ENCODE data around the gene SGTA.
A peak's percentile ranks its signal among the peaks of the same experiment; 100 is the strongest.

Gene SGTA

DNA sequence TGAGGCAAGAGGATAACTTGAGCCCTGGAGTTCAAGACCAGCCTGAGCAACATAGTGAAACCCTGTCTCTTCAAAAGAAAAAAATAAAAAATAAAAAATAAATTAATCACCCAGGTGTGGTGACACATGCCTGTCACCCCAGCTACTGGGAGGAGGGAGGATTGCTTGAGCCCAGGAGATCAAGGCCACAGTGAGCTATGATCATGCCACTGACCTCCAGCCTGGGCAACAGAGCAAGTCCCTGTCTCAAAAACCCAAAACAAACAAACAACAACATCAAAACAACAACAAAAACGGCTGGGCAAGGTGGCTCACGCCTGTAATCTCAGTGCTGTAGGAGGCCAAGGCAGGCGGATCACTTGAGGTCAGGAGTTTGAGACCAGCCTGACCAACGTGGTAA, 39.0 kb downstream of the SGTA start:
- no peak for DNase-seq

GRCh38 chr19:2743099-2743498, 40.0 kb downstream of the SGTA start:
- no peak for DNase-seq

- DNase-seq, result no peak
Measured at GRCh38 chr19:2740314-2740656, 42.8 kb downstream of the SGTA start.

- DNase-seq, result peak; percentile 98
Measured at GRCh38 chr19:2739602-2740313, 43.3 kb downstream of the SGTA start, which contains the start of gene SLC39A3. TSS of gene SLC39A3 (minus strand) at chr19:2740017. CDS start at chr19:2737257, 2,760 bp downstream.

- no peak for DNase-seq
Measured at GRCh38 chr19:2736550-2737190, 46.4 kb downstream of the SGTA start.

- no peak for DNase-seq
Measured at GRCh38 chr19:2735374-2735773, 47.7 kb downstream of the SGTA start.

GRCh38 chr19:2734589-2735288, 48.3 kb downstream of the SGTA start:
- no peak for DNase-seq

GRCh38 chr19:2733930-2734588, 49.0 kb downstream of the SGTA start:
- no peak for DNase-seq

- no peak for DNase-seq
Measured at GRCh38 chr19:2732883-2733282, 50.2 kb downstream of the SGTA start.

DNA sequence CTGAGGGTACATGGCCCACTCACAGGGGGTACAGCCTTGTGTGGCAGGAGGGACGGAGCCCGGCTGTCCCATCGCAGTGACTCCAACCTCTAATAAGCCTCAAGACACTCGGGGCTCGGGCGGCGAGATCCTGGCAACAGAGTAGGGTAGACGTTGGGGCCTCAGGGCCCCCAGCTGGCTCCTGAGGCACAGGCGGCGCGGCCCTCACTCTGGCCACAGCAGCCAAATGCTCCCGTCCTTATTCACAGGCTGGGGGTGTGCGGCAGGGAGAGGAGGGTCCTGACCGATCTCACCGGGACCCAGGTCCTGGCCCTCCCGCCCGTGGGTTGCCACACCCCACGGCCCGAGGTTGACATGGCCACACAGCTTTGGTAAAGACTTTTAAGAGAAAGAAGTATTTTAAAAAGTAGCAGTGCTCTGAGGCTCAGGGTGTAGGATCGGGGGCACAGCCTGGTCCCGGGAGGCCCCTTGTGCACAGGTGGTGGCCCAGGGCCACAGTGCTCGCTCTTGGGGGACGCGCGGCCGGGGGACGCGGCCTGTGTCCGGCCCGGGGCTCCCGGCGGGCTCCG, 50.8 kb downstream of the SGTA start:
- no peak for DNase-seq

GRCh38 chr19:2731181-2731995, 51.7 kb downstream of the SGTA start:
- DNase-seq, result no peak

GRCh38 chr19:2729943-2730818, 52.9 kb downstream of the SGTA start:
- DNase-seq, result no peak

DNA sequence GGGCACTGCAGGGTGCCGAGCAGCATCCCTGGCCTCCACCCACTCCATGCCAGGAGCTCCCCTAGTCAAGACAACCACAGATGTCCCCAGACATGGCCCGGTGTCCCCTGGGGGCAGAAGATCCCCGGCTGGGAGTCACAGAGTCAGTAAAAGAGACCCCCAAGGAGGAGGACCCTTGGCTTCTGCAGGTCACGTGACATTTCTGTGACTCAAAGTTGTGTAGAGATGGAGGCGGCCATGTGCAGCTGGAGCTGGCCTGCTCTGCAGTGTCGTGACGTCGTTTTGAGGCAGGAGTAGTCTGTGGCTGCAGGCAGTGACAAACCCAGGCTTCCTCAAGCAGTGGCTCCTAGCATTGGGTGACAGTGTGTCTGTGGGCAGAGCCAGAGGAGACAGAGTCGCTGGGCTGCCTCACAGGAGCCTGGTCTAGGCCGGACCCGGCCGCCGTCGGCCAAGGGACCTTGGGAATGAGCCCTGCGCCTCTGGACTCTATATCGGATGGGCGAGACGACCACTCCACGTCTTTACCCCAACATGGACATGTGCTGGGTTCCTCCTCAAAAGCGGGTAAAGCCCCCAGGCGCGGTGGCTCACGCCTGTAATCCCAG, 54.2 kb downstream of the SGTA start:
- DNase-seq, result no peak

- no peak for DNase-seq
Measured at GRCh38 chr19:2727640-2727944, 55.5 kb downstream of the SGTA start.

- DNase-seq, result no peak
Measured at GRCh38 chr19:2726904-2727639, 56.0 kb downstream of the SGTA start.

DNA sequence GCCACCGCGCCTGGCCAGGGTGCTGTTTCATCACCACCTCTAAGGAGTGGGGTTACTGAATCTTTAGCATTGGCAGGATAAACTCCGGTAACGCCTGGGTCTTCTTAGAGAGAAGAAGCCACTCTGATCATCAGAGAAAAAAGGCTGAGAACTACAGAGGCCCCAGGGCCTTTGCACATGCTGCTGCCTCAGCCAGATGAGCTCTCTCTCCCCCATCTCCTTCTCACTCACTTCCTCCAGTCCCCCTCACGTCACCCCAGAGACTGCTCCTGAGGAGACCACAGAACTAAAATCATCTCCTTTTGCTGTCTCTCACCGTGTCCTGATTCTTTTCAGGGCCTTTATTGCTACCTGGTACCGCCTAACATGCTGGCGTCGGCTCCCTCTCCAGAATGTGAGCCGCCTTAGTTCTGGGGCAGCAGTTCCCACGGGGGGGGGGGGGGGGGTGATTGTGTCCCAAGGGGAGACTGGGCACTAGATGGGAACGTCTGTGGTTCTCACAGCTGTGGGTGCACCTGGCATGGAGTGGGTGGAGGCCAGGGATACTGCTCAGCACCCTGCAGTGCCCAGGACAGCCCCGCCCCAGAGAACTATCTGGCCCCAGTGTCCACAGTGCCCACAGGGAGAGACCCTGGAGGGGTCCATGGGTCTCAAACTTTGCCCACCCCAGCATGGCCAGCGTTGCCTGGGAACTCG, 56.8 kb downstream of the SGTA start:
- DNase-seq, result no peak

DNA sequence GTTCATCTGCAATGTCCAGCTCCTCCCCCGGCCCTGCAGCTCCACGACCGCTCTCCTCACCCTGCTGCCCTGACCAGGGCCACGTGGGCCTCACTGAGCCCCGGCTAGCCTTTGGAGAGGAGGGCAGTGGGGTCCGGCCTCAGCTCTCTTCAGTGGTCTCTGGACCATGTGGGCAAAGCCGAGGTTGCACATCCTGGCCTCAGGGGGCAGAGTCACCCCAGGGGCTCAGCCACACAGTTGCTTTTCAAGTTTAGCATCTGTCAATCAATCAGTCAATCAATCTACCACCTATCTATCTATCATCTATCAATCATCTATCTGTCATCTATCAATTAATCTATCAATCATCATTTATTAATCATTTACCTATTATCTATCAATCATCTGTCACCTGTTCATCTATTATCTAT, 58.9 kb downstream of the SGTA start:
- no peak for DNase-seq

DNA sequence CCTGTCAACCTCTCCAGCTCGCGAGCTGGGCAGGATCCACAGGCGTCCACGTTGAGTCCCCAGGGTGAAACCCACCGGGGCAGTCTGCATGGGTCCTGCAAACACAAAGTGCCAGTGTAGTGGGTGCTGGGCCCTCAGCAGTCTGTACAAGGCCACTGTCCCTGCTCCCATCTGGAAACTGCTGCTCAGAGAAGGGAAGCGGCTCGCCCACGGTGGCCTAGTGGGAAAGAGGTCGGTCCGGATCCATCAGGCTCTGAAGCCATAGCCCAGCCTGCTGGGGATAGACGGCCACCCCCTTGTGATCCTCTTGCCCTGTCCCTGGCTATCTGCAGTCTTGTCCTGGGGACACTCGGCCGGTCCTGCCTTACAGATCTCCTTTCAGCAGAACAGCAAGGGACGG, 59.3 kb downstream of the SGTA start:
- DNase-seq, result no peak

DNA sequence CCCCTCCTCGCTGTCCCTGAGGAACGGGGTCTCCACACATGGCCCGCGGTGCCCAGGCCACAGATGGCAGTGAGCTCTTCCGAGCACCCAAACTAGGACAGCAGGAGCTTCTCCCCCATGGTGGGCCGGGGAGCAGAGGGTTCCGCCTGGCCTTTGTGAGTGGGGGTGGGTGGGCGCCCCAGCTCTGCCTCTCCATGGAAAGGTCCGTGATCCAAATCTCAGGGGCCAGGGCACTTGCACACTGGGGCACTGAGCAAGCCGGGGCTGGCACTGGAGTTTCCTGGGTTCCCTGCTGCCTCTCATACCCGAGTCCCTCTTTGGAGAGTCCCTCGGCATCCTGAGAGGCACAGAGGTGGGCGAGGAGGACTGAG, 59.7 kb downstream of the SGTA start:
- no peak for DNase-seq

All from hematopoietic multipotent progenitor cell treated with erythropoietin and hydrocortisone succinate and interleukin-3 and kit ligand, for 6 days (in vitro differentiated cells).